Loucy (cell line): ENCODE results near the gene TMIGD3.

Experiments
- EZH2phosphoT487 ChIP-seq: fragments of 200-600 bp; IDR thresholded peaks from 2 replicates; pipeline ENCODE4 v1.6.1; 2018; ENCODE audit warnings: antibody characterized with exemption, mild to moderate bottlenecking, moderate library complexity, borderline replicate concordance
- TF ChIP-seq, protein P1 (sequence below): fragments of 200-600 bp; sonication (generic); conservative IDR thresholded peaks from 2 replicates; pipeline ENCODE4 v1.5.1; 2014; ENCODE audit warnings: mild to moderate bottlenecking, antibody characterized with exemption, low read length

- TF ChIP-seq EZH2phosphoT487, result no peak
- TF ChIP-seq, protein P1, sequence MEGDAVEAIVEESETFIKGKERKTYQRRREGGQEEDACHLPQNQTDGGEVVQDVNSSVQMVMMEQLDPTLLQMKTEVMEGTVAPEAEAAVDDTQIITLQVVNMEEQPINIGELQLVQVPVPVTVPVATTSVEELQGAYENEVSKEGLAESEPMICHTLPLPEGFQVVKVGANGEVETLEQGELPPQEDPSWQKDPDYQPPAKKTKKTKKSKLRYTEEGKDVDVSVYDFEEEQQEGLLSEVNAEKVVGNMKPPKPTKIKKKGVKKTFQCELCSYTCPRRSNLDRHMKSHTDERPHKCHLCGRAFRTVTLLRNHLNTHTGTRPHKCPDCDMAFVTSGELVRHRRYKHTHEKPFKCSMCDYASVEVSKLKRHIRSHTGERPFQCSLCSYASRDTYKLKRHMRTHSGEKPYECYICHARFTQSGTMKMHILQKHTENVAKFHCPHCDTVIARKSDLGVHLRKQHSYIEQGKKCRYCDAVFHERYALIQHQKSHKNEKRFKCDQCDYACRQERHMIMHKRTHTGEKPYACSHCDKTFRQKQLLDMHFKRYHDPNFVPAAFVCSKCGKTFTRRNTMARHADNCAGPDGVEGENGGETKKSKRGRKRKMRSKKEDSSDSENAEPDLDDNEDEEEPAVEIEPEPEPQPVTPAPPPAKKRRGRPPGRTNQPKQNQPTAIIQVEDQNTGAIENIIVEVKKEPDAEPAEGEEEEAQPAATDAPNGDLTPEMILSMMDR, result no peak
Measured at GRCh38 chr1:111504097-111504496, 664 bp upstream of the TMIGD3 start.
